Transverse colon (tissue), 4 donors: ENCODE data around the gene LRRC74A.

ENCODE experiments used
- EP300 ChIP-seq: sonication (generic); formaldehyde crosslinking; IDR thresholded peaks from one replicate; pipeline ENCODE4 v1.6.1; 2017; ENCODE audit warnings: antibody characterized with exemption, low read depth
- POLR2A ChIP-seq: fragments of 450-650 bp; IDR thresholded peaks from one replicate; pipeline ENCODE4 v1.6.1; 2016; ENCODE audit warnings: antibody characterized with exemption, mild to moderate bottlenecking, moderate library complexity
- POLR2AphosphoS5 ChIP-seq, 3 donors: sonication (generic); formaldehyde crosslinking; IDR thresholded peaks; one replicate each; pipeline ENCODE4 v1.6.1; 2016; ENCODE audit warnings: antibody characterized with exemption in 3 of 3
- TF ChIP-seq, protein P1 (sequence below), 5 experiments: fragments of 200-600 bp in 3 of 5; fragments of 450-650 bp in 2 of 5; sonication (generic) in 3 of 5; IDR thresholded peaks; 1 replicate in 2 of 5; 2 replicates in 3 of 5; pipeline ENCODE4 v1.5.1; 2016 to 2017; ENCODE audit warnings: antibody characterized with exemption in 5 of 5, inconsistent platforms in 3 of 5, mild to moderate bottlenecking in 2 of 5, moderate library complexity in 1 of 5

DNA sequence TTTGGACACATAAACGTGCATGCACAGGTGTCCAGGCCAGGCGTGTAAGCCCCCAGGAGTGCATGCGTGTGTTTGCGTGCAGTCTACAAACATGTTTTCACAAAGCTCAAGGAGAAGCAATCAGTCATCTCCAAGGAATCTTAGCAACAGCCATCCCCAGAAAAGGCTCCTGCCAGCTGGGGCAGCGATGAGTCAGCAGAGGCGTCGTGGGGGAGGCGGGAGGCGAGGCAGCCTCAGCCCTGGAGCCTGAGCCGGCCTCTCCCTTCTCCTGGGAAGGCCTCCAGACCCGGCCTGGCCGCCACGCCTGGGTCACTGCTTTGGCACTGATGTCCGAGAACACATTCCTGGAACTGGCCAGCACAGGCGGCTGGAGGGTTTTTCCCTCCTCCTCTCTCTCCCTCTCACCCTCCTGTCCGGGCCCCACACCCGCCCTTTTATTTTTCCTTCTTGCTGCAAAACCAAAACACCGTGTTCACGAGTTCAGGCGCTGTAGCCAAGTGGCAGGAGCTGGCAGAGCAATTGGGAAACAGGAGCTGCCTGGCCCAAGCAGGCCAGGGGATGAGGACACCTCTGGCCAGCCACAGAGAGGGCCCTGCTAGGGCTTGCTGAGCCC, 92.7 kb downstream of the LRRC74A start:
- TF ChIP-seq, protein P1, sequence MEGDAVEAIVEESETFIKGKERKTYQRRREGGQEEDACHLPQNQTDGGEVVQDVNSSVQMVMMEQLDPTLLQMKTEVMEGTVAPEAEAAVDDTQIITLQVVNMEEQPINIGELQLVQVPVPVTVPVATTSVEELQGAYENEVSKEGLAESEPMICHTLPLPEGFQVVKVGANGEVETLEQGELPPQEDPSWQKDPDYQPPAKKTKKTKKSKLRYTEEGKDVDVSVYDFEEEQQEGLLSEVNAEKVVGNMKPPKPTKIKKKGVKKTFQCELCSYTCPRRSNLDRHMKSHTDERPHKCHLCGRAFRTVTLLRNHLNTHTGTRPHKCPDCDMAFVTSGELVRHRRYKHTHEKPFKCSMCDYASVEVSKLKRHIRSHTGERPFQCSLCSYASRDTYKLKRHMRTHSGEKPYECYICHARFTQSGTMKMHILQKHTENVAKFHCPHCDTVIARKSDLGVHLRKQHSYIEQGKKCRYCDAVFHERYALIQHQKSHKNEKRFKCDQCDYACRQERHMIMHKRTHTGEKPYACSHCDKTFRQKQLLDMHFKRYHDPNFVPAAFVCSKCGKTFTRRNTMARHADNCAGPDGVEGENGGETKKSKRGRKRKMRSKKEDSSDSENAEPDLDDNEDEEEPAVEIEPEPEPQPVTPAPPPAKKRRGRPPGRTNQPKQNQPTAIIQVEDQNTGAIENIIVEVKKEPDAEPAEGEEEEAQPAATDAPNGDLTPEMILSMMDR (IDR thresholded peaks at IDR 0.05), result peak in 2 of 5 experiments; percentile 4 to 32
- TF ChIP-seq POLR2A, result peak; percentile 9
- peak; percentile 39 for TF ChIP-seq EP300
- TF ChIP-seq POLR2AphosphoS5 (IDR thresholded peaks at IDR 0.05), result peak; percentile 70 to 83 (median 77)
